ENCODE results near the gene CDK5.

Gene CDK5

DNA sequence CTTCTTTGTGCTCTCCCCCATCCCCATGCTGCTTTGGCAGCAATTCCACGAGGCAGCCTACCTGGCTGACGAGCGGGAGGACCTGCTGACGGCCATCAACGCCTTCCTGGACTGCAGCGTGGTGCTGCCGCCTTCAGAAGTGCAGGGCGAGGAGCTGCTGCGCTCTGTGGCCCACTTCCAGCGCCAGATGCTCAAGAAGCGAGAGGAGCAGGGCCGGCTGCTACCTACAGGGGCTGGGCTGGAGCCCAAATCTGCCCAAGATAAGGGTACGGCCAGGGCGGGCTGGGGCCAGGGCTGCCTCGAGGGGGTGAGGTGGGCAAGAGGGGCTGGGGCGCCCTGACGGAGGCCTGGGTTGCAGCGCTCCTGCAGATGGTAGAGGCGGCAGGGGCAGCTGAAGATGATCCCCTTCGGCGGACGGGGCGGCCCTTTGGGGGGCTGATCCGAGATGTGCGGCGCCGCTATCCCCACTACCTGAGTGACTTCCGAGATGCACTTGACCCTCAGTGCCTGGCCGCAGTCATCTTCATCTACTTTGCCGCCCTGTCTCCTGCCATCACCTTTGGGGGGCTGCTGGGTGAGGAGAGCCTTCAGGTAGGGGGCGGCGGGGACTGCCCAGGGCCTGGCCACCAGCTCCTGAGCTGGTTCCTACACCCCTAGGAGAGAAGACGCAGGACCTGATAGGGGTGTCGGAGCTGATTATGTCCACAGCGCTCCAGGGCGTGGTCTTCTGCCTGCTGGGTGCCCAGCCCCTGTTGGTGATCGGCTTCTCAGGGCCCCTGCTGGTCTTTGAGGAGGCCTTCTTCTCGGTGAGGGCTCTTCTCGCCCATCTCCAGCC, 13.6 kb upstream of the CDK5 start:
- no peaks in the 10 kb centered on the region for H3K9me3 ChIP-seq
- no peaks in the 10 kb centered on the region for H3K4me1 ChIP-seq
- no peak for DNase-seq (ENCODE audit: low spot score in 2 of 2)
- H3K4me3 ChIP-seq: no peak overlapping the region
- in situ Hi-C loops (cut with MboI; ENCODE audit: low sequenced_read_pairs): no loop called here
- no peaks in the 10 kb centered on the region for H3K27me3 ChIP-seq (ENCODE audit: low read depth)
- H3K36me3 ChIP-seq (replicated peaks): peaks cover 93% of the 10 kb centered on the region

- Histone ChIP-seq H3K4me1 (no peaks in the 10 kb centered on the region), H3K4me3 (no peak overlapping the region), H3K36me3 (replicated peaks) (peaks cover 90% of the 10 kb centered on the region), H3K9me3 (no peaks in the 10 kb centered on the region), H3K27me3 (ENCODE audit: low read depth) (no peaks in the 10 kb centered on the region)
- DNase-seq (ENCODE audit: low spot score in 2 of 2): no peak
- in situ Hi-C loops (cut with MboI; ENCODE audit: low sequenced_read_pairs): no loop called here
Measured at GRCh38 chr7:151070574-151070960, 12.9 kb upstream of the CDK5 start.

- Histone ChIP-seq H3K4me1 (no peaks in the 10 kb centered on the region), H3K27me3 (ENCODE audit: low read depth) (no peaks in the 10 kb centered on the region), H3K4me3 (no peak overlapping the region), H3K9me3 (no peaks in the 10 kb centered on the region), H3K36me3 (replicated peaks) (peaks cover 89% of the 10 kb centered on the region)
- no peak for DNase-seq (ENCODE audit: low spot score in 2 of 2)
- in situ Hi-C loops (cut with MboI; ENCODE audit: low sequenced_read_pairs): no loop called here
Measured at GRCh38 chr7:151069841-151070573, 12.3 kb upstream of the CDK5 start.

GRCh38 chr7:151068069-151068773, 10.5 kb upstream of the CDK5 start:
- Histone ChIP-seq H3K4me3 (no peak overlapping the region), H3K36me3 (replicated peaks) (peaks cover 85% of the 10 kb centered on the region), H3K9me3 (no peaks in the 10 kb centered on the region), H3K27me3 (ENCODE audit: low read depth) (no peaks in the 10 kb centered on the region), H3K4me1 (no peaks in the 10 kb centered on the region)
- in situ Hi-C loops (cut with MboI; ENCODE audit: low sequenced_read_pairs): no loop called here
- no peak for DNase-seq (ENCODE audit: low spot score in 2 of 2)

- no peak for DNase-seq (ENCODE audit: low spot score in 2 of 2)
- H3K27me3 ChIP-seq (ENCODE audit: low read depth): no peaks in the 10 kb centered on the region
- in situ Hi-C loops (cut with MboI; ENCODE audit: low sequenced_read_pairs): no loop called here
- no peaks in the 10 kb centered on the region for H3K9me3 ChIP-seq
- H3K4me1 ChIP-seq: peaks cover 6% of the 10 kb centered on the region
- H3K4me3 ChIP-seq: no peak overlapping the region
- peaks cover 78% of the 10 kb centered on the region for H3K36me3 ChIP-seq (replicated peaks)
Measured at GRCh38 chr7:151066273-151066974, 8.7 kb upstream of the CDK5 start.

DNA sequence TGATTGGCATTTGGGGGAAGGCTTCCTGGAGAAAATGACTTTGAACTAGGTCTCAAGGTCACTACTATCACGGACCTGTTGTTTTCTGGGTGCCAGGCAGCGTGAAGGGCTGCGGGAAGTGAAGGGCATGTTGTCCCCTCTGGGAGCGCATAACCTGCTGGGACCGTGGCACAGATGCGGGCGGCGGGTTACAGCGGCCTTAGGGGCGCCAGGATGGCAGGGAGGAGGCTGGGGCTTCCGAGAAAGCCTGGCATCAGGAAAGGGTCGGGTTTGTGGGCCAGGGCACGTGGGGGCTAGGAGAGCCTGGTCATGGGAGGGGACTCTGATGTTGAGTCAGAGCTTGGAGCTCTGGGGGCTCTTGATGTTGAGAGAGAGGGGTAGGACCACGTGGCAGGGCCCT, 7.8 kb upstream of the CDK5 start:
- in situ Hi-C loops (cut with MboI; ENCODE audit: low sequenced_read_pairs): no loop called here
- Histone ChIP-seq H3K9me3 (no peaks in the 10 kb centered on the region), H3K4me1 (peaks cover 13% of the 10 kb centered on the region), H3K27me3 (ENCODE audit: low read depth) (no peaks in the 10 kb centered on the region), H3K36me3 (replicated peaks) (peaks cover 69% of the 10 kb centered on the region), H3K4me3 (no peak overlapping the region)
- DNase-seq (ENCODE audit: low spot score in 2 of 2): no peak

- Histone ChIP-seq H3K36me3 (replicated peaks) (peaks cover 64% of the 10 kb centered on the region), H3K4me1 (peaks cover 13% of the 10 kb centered on the region), H3K27me3 (ENCODE audit: low read depth) (no peaks in the 10 kb centered on the region), H3K9me3 (no peaks in the 10 kb centered on the region), H3K4me3 (no peak overlapping the region)
- no peak for DNase-seq (ENCODE audit: low spot score in 2 of 2)
- in situ Hi-C loops (cut with MboI; ENCODE audit: low sequenced_read_pairs): no loop called here
Measured at GRCh38 chr7:151064993-151065392, 7.3 kb upstream of the CDK5 start.

DNA sequence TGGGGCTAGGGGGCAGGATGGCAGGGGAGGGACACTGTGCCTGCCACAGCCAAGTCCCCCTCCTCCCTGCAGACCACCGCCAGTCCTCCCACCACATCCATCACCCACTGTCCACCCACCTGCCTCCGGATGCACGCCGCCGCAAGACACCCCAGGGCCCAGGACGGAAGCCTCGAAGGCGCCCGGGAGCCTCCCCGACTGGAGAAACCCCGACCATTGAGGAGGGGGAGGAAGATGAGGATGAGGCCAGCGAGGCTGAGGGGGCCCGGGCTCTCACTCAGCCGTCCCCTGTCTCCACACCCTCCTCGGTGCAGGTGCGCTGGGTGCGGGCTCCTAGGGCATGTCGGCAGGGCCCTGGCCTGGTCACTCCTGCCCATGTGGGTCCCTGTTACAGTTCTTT, 6.8 kb upstream of the CDK5 start:
- Histone ChIP-seq H3K36me3 (replicated peaks) (peaks cover 59% of the 10 kb centered on the region), H3K4me1 (peaks cover 13% of the 10 kb centered on the region), H3K9me3 (no peaks in the 10 kb centered on the region), H3K4me3 (no peak overlapping the region), H3K27me3 (ENCODE audit: low read depth) (no peaks in the 10 kb centered on the region)
- in situ Hi-C loops (cut with MboI; ENCODE audit: low sequenced_read_pairs): no loop called here
- DNase-seq (ENCODE audit: low spot score in 2 of 2): no peak

DNA sequence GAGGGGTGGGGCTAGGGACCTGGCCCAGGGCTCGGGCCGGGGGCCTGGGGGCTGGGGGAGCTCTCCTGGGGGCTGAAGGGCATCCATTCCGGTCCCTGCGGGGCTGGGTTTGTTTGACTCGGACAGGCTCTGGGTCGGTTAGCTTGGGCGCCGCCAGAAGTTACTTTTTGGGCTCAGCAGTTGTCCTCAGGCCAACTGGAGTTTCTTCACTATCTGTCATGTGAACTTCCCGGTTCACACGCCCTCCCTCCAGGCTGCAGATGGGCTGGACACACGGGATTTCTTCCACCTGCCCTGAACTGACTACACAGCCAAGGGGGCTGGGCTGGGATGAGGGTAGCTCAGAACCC, 5.5 kb upstream of the CDK5 start:
- Histone ChIP-seq H3K27me3 (ENCODE audit: low read depth) (no peaks in the 10 kb centered on the region), H3K4me3 (no peak overlapping the region), H3K4me1 (peaks cover 22% of the 10 kb centered on the region), H3K36me3 (replicated peaks) (peaks cover 52% of the 10 kb centered on the region), H3K9me3 (no peaks in the 10 kb centered on the region)
- in situ Hi-C loops (cut with MboI; ENCODE audit: low sequenced_read_pairs): no loop called here
- no peak for DNase-seq (ENCODE audit: low spot score in 2 of 2)

GRCh38 chr7:151062399-151063211, 4.9 kb upstream of the CDK5 start:
- no peaks in the 10 kb centered on the region for H3K27me3 ChIP-seq (ENCODE audit: low read depth)
- H3K9me3 ChIP-seq: no peaks in the 10 kb centered on the region
- in situ Hi-C loops (cut with MboI; ENCODE audit: low sequenced_read_pairs): no loop called here
- DNase-seq (ENCODE audit: low spot score in 2 of 2): peak in 1 of 2 experiments; percentile 70
- no peak overlapping the region for H3K4me3 ChIP-seq
- peaks cover 46% of the 10 kb centered on the region for H3K36me3 ChIP-seq (replicated peaks)
- peaks cover 23% of the 10 kb centered on the region for H3K4me1 ChIP-seq

DNA sequence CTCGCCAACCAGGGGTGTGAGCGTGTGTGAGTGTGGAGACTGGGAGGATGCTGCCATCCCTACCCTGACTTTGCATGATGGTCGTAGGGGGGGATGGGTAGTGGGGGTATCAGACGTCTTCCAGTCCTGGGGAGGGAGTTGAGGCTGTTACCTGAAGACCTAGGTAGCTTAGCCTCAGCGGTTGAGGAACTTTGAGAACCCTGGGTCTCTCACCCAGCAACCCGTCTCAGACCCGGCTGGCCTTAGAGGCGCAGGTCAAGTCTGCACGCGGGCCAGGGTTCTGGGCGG, 4.4 kb upstream of the CDK5 start:
- in situ Hi-C loops (cut with MboI; ENCODE audit: low sequenced_read_pairs): no loop called here
- Histone ChIP-seq H3K4me3 (peak overlapping the region; percentile 88; the same call in 1 of the 2 replicates), H3K9me3 (no peaks in the 10 kb centered on the region), H3K27me3 (ENCODE audit: low read depth) (no peaks in the 10 kb centered on the region), H3K36me3 (replicated peaks) (peaks cover 40% of the 10 kb centered on the region), H3K4me1 (peaks cover 23% of the 10 kb centered on the region)
- DNase-seq (ENCODE audit: low spot score in 2 of 2): no peak

DNA sequence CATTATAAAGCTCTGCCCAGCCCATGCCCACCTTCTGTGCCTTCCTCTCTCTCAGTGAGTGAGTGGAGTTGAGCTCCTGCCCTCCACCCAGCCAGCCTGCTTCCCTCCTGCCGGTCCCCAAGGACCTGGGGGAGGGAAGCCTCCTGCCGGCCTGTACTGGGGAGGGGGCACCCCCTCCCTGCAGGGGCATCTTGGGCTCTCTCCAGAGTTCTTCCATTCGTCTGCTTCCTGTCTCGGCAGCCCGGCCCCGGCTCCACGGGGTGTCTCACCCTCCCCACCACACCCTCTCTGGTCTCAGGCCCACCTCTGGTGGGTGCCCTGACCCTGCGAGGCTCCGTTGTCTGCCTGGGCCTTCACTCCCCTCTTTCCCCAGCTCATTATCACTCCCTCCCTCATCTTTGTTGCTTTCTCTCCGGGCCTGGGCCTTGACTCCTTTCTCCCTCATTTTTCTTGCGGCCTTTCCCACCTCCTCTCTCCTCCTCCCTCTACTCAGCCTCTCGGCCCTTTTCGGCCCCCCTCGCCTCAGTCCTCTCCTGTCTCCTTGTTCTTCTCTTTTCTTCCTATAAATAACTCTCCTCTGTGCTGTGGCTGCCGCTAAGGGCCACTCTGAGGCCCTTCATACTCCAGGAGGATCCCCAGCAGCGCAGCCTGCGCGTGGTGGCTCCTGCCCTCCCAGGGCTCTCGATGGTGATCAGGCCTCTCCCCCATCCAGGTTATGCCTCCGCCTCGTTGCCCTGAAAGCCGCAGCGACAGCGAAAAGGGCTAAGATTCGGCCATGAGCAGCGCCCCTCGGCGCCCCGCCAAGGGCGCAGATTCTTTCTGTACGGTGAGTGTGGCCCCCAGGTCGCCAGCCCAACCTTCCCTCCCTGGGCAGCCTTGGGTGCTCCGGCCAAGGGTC, 3.8 kb upstream of the CDK5 start:
- Histone ChIP-seq H3K27me3 (ENCODE audit: low read depth) (no peaks in the 10 kb centered on the region), H3K36me3 (replicated peaks) (peaks cover 34% of the 10 kb centered on the region), H3K9me3 (no peaks in the 10 kb centered on the region), H3K4me1 (peaks cover 23% of the 10 kb centered on the region), H3K4me3 (peak overlapping the region; percentile 88)
- in situ Hi-C loops (cut with MboI; ENCODE audit: low sequenced_read_pairs): no loop called here
- DNase-seq (ENCODE audit: low spot score in 2 of 2): no peak
